ENCODE measurements around the gene PRUNE2. TPM values are rescaled to one million over a fixed set of nuclear protein-coding genes. Genes with fewer than 3 reads are reported as not detected.
A peak's percentile ranks its signal among the peaks of the same experiment; 100 is the strongest.

The PRUNE2 gene
- total RNA-seq, 4 donors from 2014 or later, result 586 to 728 (median 654) TPM

DNA sequence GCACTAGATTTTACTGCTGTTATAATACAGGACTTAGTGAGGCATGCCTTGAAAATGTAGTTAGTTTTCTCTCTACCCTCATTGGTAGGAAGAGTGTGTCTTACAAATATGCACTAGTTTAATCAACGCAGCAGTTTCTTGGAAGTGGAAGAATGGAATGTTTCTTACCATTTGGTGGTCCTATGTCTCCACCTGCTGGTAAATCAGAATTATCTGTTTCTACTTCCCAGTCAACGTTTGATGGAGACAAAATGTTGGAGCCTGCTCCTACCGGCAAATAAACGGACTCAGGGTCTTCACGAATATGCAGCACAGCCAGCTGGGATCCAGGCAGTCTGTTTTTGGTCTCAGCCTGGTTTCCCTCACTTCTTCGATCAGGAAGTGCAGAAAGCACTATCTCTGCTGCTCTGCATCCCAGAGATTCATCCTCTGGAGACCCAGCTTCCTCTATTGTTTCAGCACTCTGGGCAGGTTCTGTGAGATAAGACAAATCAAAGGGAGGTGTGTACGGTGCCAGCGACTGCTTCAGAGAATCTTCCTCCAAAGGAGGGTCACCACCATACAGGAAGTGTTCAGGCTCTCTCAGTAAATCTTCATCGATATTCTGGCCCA, 201.2 kb downstream of the PRUNE2 start:
- H3K27ac ChIP-seq (replicated peaks in 1 of 4), result peak overlapping the region in 1 of 4 donors; percentile 19
- H3K36me3 ChIP-seq, result peaks cover 0 to 65% (median 31%) of the 10 kb centered on the region in 4 donors
- no peaks in the 10 kb centered on the region for H3K9me3 ChIP-seq
- intact Hi-C loops (cut with DNase I), result loop anchor here (2.0 kb wide), 1 partner anchor 258 kb away; no protein-coding TSS in a partner anchor
- no peak overlapping the region for H3K4me3 ChIP-seq
- peaks cover 0 to 52% (median 43%) of the 10 kb centered on the region in 4 donors for H3K4me1 ChIP-seq
- no peak for DNase-seq (ENCODE audit: extremely low spot score)
- WGBS, result 11% methylated on average over 9 of the region's 9 CpGs
- no peaks in the 10 kb centered on the region for H3K27me3 ChIP-seq
- peak in 1 of 2 donors; percentile 26 for TF ChIP-seq POLR2AphosphoS5 (IDR thresholded peaks at IDR 0.05)
- TF ChIP-seq POLR2A (IDR thresholded peaks at IDR 0.05; ENCODE audit: low read depth), result no peak
- no peak for TF ChIP-seq EP300 (IDR thresholded peaks at IDR 0.05)
- peak; percentile 55 to 64 (median 59) for TF ChIP-seq CTCF (IDR thresholded peaks at IDR 0.05)

GRCh38 chr9:76703270-76703669, 202.6 kb downstream of the PRUNE2 start:
- intact Hi-C loops (cut with DNase I), result no loop called here
- no peak overlapping the region for H3K27ac ChIP-seq (replicated peaks in 1 of 4)
- no peak for DNase-seq (ENCODE audit: extremely low spot score)
- WGBS, result 43% methylated on average over 7 of the region's 7 CpGs
- no peaks in the 10 kb centered on the region for H3K27me3 ChIP-seq
- peaks cover 0 to 57% (median 23%) of the 10 kb centered on the region in 4 donors for H3K36me3 ChIP-seq
- peaks cover 0 to 52% (median 44%) of the 10 kb centered on the region in 4 donors for H3K4me1 ChIP-seq
- no peak for TF ChIP-seq POLR2A (IDR thresholded peaks at IDR 0.05; ENCODE audit: low read depth)
- TF ChIP-seq POLR2AphosphoS5 (IDR thresholded peaks at IDR 0.05), result peak in 1 of 2 donors; percentile 22
- TF ChIP-seq CTCF (IDR thresholded peaks at IDR 0.05), result no peak
- TF ChIP-seq EP300 (IDR thresholded peaks at IDR 0.05), result no peak
- H3K9me3 ChIP-seq, result no peaks in the 10 kb centered on the region
- H3K4me3 ChIP-seq, result no peak overlapping the region

- DNase-seq (ENCODE audit: extremely low spot score), result no peak
- H3K9me3 ChIP-seq, result no peaks in the 10 kb centered on the region
- H3K4me3 ChIP-seq, result no peak overlapping the region
- TF ChIP-seq POLR2A (IDR thresholded peaks at IDR 0.05; ENCODE audit: low read depth), result no peak
- TF ChIP-seq CTCF (IDR thresholded peaks at IDR 0.05), result no peak
- no peak for TF ChIP-seq POLR2AphosphoS5 (IDR thresholded peaks at IDR 0.05)
- no peak for TF ChIP-seq EP300 (IDR thresholded peaks at IDR 0.05)
- H3K4me1 ChIP-seq, result peaks cover 0 to 52% (median 44%) of the 10 kb centered on the region in 4 donors
- intact Hi-C loops (cut with DNase I), result no loop called here
- H3K27me3 ChIP-seq, result no peaks in the 10 kb centered on the region
- 38% methylated on average over 3 of the region's 3 CpGs for WGBS
- H3K27ac ChIP-seq (replicated peaks in 1 of 4), result no peak overlapping the region
- peaks cover 0 to 44% (median 16%) of the 10 kb centered on the region in 4 donors for H3K36me3 ChIP-seq
Observed at GRCh38 chr9:76701441-76702039, 204.4 kb downstream of the PRUNE2 start.

- no peaks in the 10 kb centered on the region for H3K9me3 ChIP-seq
- TF ChIP-seq POLR2AphosphoS5 (IDR thresholded peaks at IDR 0.05) (no peak), EP300 (IDR thresholded peaks at IDR 0.05) (no peak), POLR2A (IDR thresholded peaks at IDR 0.05; ENCODE audit: low read depth) (no peak), CTCF (IDR thresholded peaks at IDR 0.05) (no peak)
- WGBS, result 90% methylated on average over 4 of the region's 4 CpGs
- no peak for DNase-seq (ENCODE audit: extremely low spot score)
- intact Hi-C loops (cut with DNase I), result no loop called here
- H3K36me3 ChIP-seq, result peaks cover 0 to 38% (median 14%) of the 10 kb centered on the region in 4 donors
- peaks cover 0 to 52% (median 44%) of the 10 kb centered on the region in 4 donors for H3K4me1 ChIP-seq
- no peak overlapping the region for H3K4me3 ChIP-seq
- H3K27ac ChIP-seq (replicated peaks in 1 of 4), result no peak overlapping the region
- H3K27me3 ChIP-seq, result no peaks in the 10 kb centered on the region
Observed at GRCh38 chr9:76700916-76701315, 205.0 kb downstream of the PRUNE2 start.
